Muscle of back (tissue), 13 donors: Measurements from ENCODE around the gene PLA2G12B. TPM values are rescaled to one million over a fixed set of nuclear protein-coding genes. Genes with fewer than 3 reads are reported as not detected.
"Not testable (repeated sequence)": the region's sequence is repeated elsewhere in the genome, so short reads cannot be mapped to it uniquely, and the experiment has no call there.

Source experiments
- DNase-seq, 3 donors: peaks; one replicate each; pipeline versions ENCODE4 v3.0.0 to v3.0.0-alpha.2; 2013
- long read RNA-seq, 9 donors: transcript quantifications; one replicate each; lab custom pipeline, GENCODE V29; 2026
- polyA plus RNA-seq, 10 donors: library from polyadenylated mRNA; unstranded; fragments of 120-200 nt; gene quantifications; one replicate each; pipeline ENCODE4 v1.2.1, GENCODE V29; 2013; ENCODE audit not compliant: insufficient read length in 10 of 10

Gene PLA2G12B, protein sequence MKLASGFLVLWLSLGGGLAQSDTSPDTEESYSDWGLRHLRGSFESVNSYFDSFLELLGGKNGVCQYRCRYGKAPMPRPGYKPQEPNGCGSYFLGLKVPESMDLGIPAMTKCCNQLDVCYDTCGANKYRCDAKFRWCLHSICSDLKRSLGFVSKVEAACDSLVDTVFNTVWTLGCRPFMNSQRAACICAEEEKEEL
- under 1 TPM in 2 of 10 donors, not detected in 8; 0.14 to 0.18 TPM for polyA plus RNA-seq
- long read RNA-seq, donor 1 = 0 reads
- long read RNA-seq, donor 2 = 0 reads
- long read RNA-seq, donor 3 = 0 reads
- long read RNA-seq, donor 4 = 0 reads
- long read RNA-seq, donor 5 = 0 reads
- long read RNA-seq, donor 6 = 0 reads
- long read RNA-seq, donor 7 = 0 reads
- long read RNA-seq, donor 8 = 0 reads
- long read RNA-seq, donor 9 = 0 reads

DNA sequence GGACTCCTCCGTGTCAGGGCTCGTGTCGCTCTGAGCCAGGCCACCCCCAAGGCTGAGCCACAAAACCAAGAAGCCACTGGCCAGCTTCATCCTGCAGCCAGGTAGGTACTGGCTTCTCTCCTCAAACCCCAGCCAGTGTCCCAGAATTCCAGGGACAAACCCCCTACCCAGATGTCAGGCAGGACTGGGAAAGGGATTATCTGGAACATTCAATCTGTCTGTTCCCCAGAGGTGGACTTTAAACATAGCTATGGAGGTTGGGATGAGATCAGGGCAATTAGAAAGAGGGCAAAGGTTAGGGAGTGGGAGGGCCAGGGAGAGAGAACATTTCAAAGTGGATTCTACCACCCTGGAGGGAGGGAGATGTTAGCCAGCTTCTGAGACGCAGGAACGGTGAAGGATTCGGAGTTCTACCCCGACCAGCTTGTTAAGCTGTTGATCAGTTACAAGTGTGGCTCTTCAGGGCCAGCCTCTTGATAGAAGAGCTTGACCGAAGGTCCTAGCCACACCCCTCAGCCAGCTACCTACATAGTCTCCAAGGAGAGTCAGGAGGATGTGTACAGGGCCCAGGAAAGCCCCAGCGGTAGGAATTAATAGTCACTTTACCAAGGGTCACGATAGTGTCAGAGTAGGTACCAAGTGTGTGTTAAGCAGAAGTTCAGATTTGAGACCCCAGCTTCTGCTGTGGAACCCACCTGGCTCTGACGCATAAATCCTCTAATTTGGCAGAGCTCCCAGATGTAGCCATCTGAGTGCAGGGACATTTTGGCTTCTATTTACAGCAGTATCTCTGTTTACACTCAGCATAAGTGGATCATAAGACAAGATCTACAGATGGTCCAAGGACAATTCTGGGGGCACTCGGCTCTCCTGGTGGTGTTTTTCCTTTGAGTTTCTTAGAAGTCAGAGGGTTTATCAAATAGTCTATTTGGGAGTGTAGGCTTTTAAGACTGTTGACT is at the start of gene PLA2G12B:
Gene PLA2G12B (minus strand): TSS at position 211 of the 959 bp plus-strand sequence. CDS start 121 bp downstream, at position 90.
- DNase-seq = peak in 1 of 3 donors; percentile 22

DNA sequence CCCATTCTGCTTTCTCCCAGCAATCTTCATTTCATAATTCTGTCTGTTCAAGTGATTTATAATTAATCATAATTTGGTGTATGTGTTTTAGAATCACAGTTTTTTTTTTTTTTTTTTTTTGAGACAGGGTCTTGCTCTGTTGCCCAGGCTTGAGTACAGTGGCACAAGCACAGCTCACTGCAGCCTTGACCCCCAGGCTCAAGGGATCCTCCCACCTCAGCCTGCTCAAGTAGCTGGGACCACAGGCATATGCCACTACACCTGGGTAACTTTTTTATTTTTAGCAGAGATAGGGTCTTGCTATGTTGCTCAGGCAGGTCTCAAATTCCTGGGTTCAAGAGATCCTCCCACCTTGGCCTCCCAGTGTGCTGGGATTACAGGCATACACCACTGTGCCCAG is 49.2 kb upstream of the PLA2G12B start:
- DNase-seq = no peak

DNA sequence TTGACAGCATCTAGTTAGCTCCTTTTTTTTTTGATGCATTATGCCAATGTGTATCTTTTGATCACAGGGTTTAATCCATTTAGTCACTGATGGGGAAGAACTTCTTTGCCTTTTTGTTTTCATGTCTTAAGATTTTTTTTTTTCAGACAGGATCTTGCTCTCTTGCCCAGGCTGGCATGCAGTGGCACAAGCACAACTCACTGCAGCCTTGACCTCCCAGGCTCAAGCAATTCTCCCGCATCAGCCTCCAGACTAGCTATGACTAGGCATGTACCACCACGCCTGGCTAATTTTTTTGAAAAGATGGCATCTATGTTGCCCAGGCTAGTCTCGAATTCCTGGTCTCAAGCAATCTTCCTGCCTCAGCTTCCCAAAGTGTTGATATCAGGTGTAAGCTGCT is 46.4 kb upstream of the PLA2G12B start:
- DNase-seq = no peak

DNA sequence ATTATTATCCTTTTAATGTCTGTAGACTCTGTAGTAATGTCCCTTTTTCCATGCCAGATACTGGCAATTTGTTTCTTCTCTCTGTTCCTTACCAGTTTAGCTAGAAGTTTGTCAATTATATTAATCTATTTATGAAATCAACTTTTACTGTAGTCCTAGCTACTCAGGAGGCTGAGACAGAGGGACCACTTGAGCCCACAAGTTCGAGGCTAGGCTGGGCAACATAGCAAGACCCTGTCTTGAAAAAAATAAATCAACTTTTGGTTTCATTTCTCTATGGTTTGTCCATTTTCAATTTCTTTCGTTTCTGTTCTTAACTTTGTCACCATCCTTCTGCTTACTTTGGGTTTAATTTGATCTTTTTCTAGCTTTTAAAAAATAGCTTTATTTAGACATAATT is 42.5 kb upstream of the PLA2G12B start:
- no peak for DNase-seq

DNA sequence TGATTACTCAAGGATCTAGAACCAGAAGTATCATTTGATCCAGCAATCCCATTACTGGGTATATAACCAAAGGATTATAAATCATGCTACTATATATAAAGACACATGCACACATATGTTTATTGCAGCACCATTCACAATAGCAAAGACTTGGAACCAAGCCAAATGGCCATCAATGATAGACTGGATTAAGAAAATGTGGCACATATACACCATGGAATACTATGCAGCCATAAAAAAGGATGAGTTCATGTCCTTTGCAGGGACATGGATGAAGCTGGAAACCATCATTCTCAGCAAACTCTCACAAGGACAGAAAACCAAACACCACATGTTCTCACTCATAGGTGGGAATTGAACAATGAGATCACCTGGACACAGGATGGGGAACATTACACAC is 40.9 kb upstream of the PLA2G12B start:
- DNase-seq = not testable (repeated sequence)

DNA sequence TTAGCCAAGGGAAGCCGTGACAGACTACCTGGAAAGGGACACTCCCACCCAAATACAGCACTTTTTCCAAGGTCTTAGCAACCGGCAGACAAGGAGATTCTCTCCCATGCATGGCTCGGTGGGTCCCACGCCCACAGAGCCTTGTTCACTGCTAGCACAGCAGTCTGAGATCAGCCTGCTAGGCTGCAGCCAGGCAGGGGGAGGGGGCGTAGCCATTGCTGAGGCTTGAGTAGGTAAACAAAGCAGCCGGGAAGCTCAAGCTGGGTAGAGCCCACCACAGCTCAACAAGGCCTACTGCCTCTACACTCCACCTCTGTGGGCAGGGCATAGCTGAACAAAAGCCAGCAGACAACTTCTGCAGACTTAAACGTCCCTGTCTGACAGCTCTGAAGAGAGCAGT is 35.2 kb upstream of the PLA2G12B start:
- not testable (repeated sequence) for DNase-seq

DNA sequence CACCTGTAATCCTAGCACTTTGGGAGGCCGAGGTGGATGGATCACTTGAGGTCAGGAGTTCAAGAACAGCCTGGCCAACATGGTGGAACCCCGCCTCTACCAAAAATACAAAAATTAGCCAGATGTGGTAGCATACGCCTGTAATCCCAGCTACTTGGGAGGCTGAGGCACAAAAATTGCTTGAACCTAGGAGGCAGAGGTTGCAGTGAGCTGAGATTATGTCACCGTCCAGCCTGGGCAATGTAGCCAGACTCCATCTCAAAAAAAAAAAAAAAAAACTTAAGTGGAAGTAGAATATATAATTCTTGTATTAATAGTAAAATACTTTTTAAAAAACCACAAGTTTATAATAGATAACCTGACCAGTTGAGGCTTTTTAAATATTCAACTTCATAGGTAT is 30.0 kb upstream of the PLA2G12B start:
- DNase-seq = not testable (repeated sequence)

DNA sequence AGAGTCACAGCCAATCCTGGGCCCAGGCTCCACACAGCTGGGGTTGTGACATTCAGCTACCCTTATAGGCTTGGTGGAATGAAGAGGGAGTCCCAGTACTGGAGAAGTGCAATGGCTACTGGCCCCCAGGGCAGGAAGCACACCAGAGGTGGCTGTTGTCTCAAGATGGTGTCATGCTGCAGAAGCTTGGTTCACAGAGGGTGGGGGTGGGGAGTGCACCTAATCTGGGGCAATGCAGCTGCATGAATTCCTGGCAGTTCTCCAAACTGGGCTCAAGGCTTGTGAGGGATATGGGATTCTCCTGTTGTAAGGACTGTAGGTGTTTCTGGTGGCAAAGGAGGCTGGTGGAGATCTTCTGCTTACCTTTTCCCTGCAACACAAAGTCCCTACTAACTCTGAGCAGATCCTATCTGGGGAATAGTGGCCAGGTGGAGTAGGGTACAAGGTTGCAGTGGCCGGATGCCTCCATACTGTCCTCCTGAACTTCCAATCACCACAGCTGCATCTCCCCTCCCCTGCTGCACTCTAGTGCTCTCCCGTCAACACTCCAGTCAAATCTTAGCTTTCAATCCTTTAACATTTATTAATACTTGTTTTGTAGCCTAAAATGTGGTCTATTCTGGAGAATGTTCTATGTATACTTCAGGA is 27.4 kb upstream of the PLA2G12B start:
- no peak for DNase-seq

DNA sequence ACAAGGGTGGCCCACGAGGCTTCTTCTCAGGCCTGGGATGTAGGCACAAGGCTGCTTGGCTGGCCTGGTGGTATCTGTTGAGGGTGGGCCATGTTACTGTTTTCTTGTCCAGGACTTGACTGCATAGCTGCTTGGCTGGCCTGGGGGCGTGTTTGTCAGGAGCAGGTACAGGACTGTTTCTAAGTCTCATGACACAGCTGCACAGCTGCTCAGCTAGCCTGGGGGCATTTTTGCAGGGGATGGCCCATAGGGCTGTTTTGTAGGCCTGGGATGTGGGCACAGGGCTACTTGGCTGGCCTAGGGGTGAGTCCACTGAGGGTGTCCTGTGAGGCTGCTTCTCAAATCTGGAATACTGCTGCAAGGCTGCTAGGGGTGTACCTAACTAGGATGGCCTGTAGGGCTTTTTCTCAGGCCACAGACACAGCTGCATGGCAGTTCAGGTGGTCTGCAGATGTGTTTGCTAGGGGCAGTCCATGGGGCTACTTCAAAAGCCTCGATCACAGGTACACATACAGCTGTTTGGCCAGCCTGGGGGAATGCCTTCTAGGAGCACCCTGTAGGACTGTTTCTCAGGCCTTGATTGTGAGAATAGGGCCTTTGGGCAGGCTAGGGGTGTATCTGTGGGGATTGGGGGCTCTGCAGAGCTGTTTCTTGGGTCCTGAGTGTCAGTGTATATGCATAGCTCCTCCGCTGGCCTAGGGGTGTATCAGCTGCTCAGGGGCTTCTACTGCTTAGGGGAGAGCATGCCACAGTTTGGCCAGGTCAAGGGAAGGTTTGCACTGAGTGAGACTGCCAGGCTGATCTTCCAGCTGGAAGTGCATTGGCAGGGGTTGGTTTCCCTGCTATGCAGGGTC is 26.6 kb upstream of the PLA2G12B start:
- DNase-seq = no peak

DNA sequence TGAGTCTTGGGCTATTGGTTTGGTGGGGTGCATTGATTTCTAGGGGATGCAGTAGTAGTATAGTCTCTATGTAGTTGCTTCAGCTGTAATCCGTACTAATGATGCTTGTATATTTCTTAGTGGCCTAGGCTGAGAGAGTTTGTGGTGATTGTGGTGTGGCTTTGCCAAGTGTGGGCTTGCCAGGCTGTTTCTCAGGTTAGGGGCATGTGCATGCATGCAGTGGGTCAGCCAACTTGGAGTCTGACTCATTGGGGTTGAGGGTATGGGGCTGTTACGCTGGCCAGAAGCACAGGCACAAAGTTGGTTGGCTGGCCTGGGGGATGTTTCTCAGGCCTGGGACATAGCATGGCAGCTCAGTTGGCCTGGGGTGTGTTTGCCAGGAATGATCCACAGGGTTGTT is 25.7 kb upstream of the PLA2G12B start:
- no peak for DNase-seq

DNA sequence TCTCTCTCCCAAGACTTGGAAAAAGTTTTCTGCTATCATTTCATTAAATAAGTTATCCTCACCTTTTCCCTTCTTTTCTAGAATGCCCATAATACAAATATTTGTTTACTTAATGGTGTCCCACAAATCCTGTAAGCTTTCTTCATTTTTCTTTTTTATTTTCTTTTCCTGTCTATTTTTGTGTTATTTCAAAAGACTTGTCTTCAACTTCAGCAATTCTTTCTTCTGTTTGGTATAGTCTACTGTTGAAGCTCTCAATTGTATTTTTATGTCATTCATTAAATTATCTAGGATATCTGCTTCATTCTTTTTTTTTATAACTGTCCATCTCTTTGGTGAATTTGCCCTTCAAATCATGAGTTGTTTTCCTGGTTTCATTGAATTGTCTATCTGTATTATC is 25.1 kb upstream of the PLA2G12B start:
- DNase-seq = no peak

DNA sequence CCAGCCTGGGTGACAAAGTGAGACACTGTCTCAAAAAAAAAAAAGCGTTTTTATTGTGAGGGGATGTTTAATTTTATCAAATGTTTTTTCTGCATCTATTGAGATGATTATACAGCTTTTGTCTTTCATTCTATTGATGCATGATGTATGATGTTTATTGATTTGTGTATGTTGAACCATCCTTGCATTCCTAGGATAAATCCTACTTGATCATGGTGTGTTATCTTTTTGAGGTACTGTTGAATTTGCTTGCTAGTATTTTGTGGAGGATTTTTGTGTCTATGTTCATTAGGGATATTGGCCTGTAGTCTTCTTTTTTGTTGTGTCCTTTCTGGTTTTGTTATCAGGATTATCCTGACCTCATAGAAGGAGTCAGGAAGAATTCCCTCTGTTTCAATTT is 22.3 kb upstream of the PLA2G12B start:
- DNase-seq = no peak

DNA sequence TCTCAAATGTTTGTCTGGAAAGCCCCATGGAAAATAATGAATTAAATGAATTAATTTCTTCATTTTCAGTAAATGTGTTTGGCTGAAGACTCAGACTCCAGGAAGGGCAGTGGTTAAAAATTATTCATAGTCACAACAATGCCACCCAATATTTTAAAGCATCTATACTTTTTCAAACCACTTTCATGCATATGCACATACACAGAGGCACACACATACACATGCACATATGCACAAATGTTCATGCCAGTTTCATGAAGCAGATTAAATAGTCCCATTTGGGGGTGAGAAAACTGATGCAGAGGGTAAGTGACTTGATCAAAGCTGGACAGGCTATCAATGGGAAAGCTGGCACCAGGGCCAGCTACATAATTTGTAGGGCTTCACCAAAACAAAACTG is 1.4 kb upstream of the PLA2G12B start:
- DNase-seq = no peak

DNA sequence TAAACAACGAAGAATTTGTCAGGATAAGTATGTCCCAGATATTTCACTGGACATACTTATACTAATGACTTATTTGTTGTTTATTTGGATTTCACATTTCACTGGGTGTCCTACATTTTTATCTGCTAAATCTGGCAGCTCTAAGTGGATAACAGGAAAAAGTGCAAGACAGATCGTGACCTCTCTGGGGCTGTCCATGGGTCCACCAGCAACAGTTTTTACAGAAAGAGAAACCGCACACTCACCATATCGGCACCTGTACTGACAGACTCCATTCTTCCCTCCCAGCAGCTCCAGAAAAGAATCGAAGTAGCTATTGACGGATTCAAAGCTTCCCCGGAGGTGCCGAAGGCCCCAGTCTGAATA is 393 bp downstream of the PLA2G12B start:
- DNase-seq = no peak

DNA sequence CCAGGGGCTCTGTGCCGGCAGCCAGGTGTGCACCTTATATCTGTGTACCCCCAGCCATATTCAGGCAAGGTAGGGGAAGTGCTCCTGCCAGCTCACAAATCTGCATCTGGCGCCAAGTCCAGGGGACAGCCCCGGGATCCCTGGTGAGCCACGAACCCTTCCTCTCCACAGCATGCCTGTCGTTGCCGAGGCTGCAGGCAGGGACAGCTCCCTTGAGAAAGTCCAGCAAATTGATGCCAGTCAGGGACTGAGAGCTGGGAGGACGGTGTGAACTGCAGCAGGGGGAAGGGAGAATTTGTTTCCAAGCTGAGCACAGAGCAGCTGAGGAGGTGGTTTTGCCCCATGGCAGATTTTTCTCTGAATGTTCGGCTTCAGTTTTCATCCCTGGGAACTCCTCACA is 919 bp downstream of the PLA2G12B start:
- no peak for DNase-seq

DNA sequence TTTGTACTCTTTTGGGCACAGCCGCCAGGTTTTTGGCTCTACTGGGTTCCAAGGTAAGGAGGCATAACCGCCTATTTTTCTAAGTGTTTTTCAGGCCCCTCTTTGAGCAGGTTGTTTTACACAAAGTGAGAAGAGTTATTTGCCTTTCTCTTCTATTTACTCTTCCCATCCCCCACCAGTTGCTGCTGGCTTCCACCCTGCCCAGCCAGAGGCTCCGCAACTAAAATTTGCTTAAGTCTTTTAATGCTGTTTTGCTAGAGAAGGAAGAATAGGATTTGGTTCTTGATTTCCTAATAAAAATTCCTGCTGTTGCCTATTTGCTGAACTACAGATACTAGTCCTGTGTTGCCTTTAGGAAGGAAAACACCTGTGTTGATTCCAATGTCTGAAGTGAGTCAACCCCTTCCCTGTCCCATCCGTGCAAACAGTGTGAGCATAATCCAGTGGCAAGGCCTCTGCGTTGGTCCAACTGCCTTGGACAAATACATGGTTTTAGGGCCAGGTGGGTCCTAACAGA is 1.9 kb downstream of the PLA2G12B start:
- no peak for DNase-seq

DNA sequence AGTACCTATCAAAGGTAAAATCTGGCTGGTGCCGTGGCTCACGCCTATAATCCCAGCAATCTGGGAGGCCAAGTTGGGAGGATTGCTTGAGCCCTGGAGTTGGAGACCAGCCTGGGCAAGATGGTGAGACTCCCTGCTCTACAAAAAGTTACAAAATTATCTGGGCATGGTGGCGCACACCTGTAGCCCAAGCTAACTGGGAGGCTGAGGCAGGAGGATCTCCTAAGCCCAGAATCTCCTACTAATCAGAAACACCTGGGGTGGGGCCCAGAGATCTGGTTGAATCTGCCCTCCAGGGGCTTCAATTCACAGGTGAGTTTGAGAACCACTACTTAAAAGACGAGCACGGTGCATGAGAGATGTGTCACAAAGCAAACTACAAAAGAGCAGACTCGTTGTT is 2.4 kb downstream of the PLA2G12B start:
- DNase-seq = no peak

DNA sequence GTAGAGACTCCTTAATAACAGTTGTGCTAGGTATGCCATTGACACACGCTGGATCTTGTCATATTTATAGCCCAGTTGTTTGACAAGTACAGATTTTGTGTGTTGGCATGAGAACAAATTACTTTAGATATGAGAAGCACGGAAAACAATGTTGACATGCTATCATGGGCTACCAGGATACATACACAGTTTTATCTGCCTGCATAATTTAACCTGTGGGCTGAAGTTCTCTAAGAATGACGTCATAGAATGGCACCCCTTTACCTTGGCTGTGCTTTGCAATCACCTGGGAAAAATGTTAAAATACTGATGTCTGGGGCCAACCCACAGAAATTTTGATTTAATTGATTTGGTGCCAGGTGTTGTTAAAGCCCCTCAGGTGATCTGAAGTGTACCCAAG is 2.8 kb downstream of the PLA2G12B start:
- DNase-seq = no peak

DNA sequence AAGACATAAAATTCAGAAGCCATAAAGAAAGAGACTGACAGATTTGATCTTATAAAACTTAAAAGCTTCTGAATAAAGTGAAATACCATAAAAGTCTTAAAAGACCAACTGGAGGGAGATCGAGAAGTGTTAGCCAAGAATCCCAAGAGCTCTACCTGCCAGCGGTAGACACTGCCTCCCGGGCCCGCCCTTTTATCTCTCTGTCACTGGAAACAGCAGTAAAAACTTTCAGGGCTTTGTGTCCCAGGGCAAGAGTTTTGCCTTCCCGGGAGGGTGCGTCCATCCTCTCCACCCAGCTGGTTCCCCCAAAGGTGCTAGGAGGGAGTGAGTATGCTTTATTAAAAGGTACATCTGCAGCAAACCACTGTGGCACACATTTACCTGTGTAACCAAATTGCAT is 5.8 kb downstream of the PLA2G12B start:
- no peak for DNase-seq

DNA sequence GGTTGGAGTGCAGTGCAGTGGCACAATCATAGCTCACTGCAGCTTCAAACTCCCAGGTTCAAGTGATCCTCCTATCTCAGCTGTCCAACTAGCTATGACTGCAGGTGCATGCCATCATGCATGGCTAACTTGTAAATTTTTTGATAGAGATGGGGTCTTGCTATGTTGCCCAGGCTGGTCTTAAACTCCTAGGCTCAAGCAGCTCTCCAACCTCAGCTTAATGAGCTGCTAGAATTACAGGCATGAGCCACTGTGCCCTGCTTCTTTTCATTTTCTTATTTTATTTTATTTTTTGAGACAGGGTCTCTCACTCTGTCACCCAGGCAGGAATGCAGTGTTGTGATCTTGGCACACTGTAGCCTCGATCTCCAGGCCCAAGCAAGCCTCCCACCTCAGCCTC is 7.6 kb downstream of the PLA2G12B start:
- DNase-seq = no peak
